KMS-11 (cell line): ENCODE measurements around the gene CCNG2.

Experiments used
- H2AFZ ChIP-seq: fragments of 200-600 bp; sonication (generic); 2 replicates; pipeline ENCODE4 v1.6.1; 2016; ENCODE audit warnings: antibody characterized with exemption, mixed run types, low read depth
- H3K27ac ChIP-seq: fragments of 200-600 bp; sonication (generic); 2 replicates; pipeline ENCODE4 v1.6.1; 2016; ENCODE audit warnings: mild to moderate bottlenecking, mixed run types
- H3K27me3 ChIP-seq: fragments of 200-600 bp; sonication (generic); 2 replicates; pipeline ENCODE4 v1.6.1; 2017; ENCODE audit warnings: mild to moderate bottlenecking, low read depth, mixed run types, moderate library complexity; ENCODE audit not compliant: insufficient read depth
- H3K36me3 ChIP-seq: fragments of 200-600 bp; sonication (generic); 2 replicates; pipeline ENCODE4 v1.6.1; 2017; ENCODE audit warnings: mild to moderate bottlenecking, mixed run types; ENCODE audit not compliant: insufficient read depth
- H3K4me1 ChIP-seq: fragments of 200-600 bp; sonication (generic); 2 replicates; pipeline ENCODE4 v1.6.1; 2016; ENCODE audit warnings: mild to moderate bottlenecking, low read depth, mixed run types; ENCODE audit not compliant: poor library complexity, severe bottlenecking
- H3K4me2 ChIP-seq: fragments of 200-600 bp; sonication (generic); 2 replicates; pipeline ENCODE4 v1.7.0; 2016; ENCODE audit warnings: mild to moderate bottlenecking, mixed run types
- H3K4me3 ChIP-seq: fragments of 200-600 bp; sonication (generic); IDR thresholded peaks from 2 replicates; pipeline ENCODE4 v1.6.1; 2017; ENCODE audit warnings: low read depth, low read length, mixed read lengths; ENCODE audit not compliant: insufficient read depth
- H3K79me2 ChIP-seq: fragments of 200-600 bp; sonication (generic); 2 replicates; pipeline ENCODE4 v1.6.1; 2016; ENCODE audit warnings: low read depth, mixed run types; ENCODE audit not compliant: insufficient read depth
- H3K9ac ChIP-seq: fragments of 200-600 bp; sonication (generic); 2 replicates; pipeline ENCODE4 v1.6.1; 2016; ENCODE audit warnings: mild to moderate bottlenecking, mixed run types
- H4K20me1 ChIP-seq: fragments of 200-600 bp; sonication (generic); 2 replicates; pipeline ENCODE4 v1.6.1; 2016; ENCODE audit warnings: mild to moderate bottlenecking, mixed run types; ENCODE audit not compliant: insufficient read depth
- CTCF ChIP-seq: fragments of 200-600 bp; sonication (generic); conservative IDR thresholded peaks from 2 replicates; pipeline ENCODE4 v1.6.1; 2017; ENCODE audit warnings: low read depth, mild to moderate bottlenecking, antibody characterized with exemption, low read length, moderate library complexity, mixed read lengths

CCNG2 gene

DNA sequence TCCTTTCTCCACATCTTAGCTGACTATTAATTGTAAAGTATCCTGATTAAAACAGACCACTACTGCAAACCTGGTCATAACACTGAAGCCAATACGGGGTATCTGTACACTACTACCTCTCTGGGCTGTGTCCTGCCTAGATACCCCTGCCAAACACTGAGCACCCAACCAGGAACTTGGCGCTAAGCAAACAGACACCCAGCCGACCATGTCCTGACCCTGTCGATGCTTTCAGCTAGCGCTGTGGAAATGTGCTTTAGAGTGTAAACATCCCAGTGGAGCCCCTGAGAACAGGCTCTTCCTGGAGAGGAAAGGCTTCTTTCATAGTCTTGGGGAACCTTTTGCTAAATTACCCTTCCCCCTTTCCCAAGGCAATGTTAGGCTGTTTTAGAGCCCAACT is 52.9 kb downstream of the CCNG2 start:
- no peak for TF ChIP-seq CTCF
- H2AFZ ChIP-seq = no peak overlapping the region
- no peaks in the 10 kb centered on the region for H4K20me1 ChIP-seq
- no peaks in the 10 kb centered on the region for H3K36me3 ChIP-seq
- H3K27ac ChIP-seq = no peak overlapping the region
- no peak overlapping the region for H3K4me2 ChIP-seq
- no peak overlapping the region for H3K9ac ChIP-seq
- no peaks in the 10 kb centered on the region for H3K4me1 ChIP-seq
- no peaks in the 10 kb centered on the region for H3K27me3 ChIP-seq
- H3K4me3 ChIP-seq = no peak overlapping the region
- H3K79me2 ChIP-seq = no peaks in the 10 kb centered on the region

DNA sequence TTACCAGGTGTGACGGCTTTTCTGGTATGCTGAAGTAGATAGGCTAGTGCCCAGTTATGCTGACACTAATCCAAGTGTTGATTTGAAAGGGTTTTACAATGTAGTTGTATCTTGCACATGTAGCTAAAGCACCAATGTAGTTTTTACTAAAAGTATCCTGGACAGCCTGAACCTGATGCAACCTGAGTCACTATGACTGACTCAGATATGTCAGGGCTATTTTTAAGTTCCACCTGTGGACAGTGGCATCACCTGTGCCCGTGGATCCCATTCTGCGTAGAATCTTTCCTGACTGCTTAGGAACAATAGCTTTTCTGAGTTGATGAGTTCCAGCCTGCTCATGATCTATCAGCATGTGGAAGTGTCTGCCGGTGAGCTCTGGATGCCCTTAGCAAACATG is 58.1 kb downstream of the CCNG2 start:
- Histone ChIP-seq H3K36me3 (no peaks in the 10 kb centered on the region), H3K4me1 (no peaks in the 10 kb centered on the region), H3K4me3 (no peak overlapping the region), H3K27ac (no peak overlapping the region), H3K4me2 (no peak overlapping the region), H4K20me1 (no peaks in the 10 kb centered on the region), H3K9ac (no peak overlapping the region), H3K79me2 (no peaks in the 10 kb centered on the region), H2AFZ (no peak overlapping the region), H3K27me3 (no peaks in the 10 kb centered on the region)
- no peak for TF ChIP-seq CTCF

GRCh38 chr4:77217526-77217925 is 60.5 kb downstream of the CCNG2 start:
- Histone ChIP-seq H2AFZ (no peak overlapping the region), H3K4me3 (no peak overlapping the region), H4K20me1 (no peaks in the 10 kb centered on the region), H3K9ac (no peak overlapping the region), H3K27ac (no peak overlapping the region), H3K36me3 (no peaks in the 10 kb centered on the region), H3K79me2 (no peaks in the 10 kb centered on the region), H3K27me3 (no peaks in the 10 kb centered on the region), H3K4me2 (no peak overlapping the region), H3K4me1 (no peaks in the 10 kb centered on the region)
- no peak for TF ChIP-seq CTCF

- no peak overlapping the region for H3K9ac ChIP-seq
- H3K4me2 ChIP-seq = no peak overlapping the region
- no peaks in the 10 kb centered on the region for H3K79me2 ChIP-seq
- H3K27me3 ChIP-seq = no peaks in the 10 kb centered on the region
- no peak overlapping the region for H3K27ac ChIP-seq
- no peak for TF ChIP-seq CTCF
- H4K20me1 ChIP-seq = no peaks in the 10 kb centered on the region
- no peak overlapping the region for H2AFZ ChIP-seq
- H3K4me1 ChIP-seq = no peaks in the 10 kb centered on the region
- H3K4me3 ChIP-seq = no peak overlapping the region
- no peaks in the 10 kb centered on the region for H3K36me3 ChIP-seq
These were observed 62.3 kb downstream of the CCNG2 start for GRCh38 chr4:77219266-77219665.
